ENCODE measurements around the gene MET.
"Not testable (repeated sequence)": the region's sequence is repeated elsewhere in the genome, so short reads cannot be mapped to it uniquely, and the experiment has no call there.

The MET gene

GRCh38 chr7:116807011-116807560 is 135.1 kb downstream of the MET start:
- no peak for DNase-seq (ENCODE audit: low read depth in 2 of 2)

GRCh38 chr7:116809636-116810266 is 137.8 kb downstream of the MET start:
- no peak for DNase-seq (ENCODE audit: low read depth in 2 of 2)

- no peak for DNase-seq (ENCODE audit: low read depth in 2 of 2)
These were observed 138.5 kb downstream of the MET start for GRCh38 chr7:116810267-116811116.

GRCh38 chr7:116811768-116812167 is 139.8 kb downstream of the MET start:
- no peak for DNase-seq (ENCODE audit: low read depth in 2 of 2)

GRCh38 chr7:116812860-116813259 is 140.9 kb downstream of the MET start:
- no peak for DNase-seq (ENCODE audit: low read depth in 2 of 2)

GRCh38 chr7:116813371-116813770 is 141.4 kb downstream of the MET start:
- not testable (repeated sequence) for DNase-seq (ENCODE audit: low read depth in 2 of 2)

- DNase-seq (ENCODE audit: low read depth in 2 of 2), result no peak
These were observed 143.0 kb downstream of the MET start for GRCh38 chr7:116815041-116815440.

- DNase-seq (ENCODE audit: low read depth in 2 of 2), result no peak
These were observed 148.2 kb downstream of the MET start for GRCh38 chr7:116820149-116820548.

- not testable (repeated sequence) for DNase-seq (ENCODE audit: low read depth in 2 of 2)
These were observed 149.7 kb downstream of the MET start for GRCh38 chr7:116821647-116822046.

- DNase-seq (ENCODE audit: low read depth in 2 of 2), result no peak
These were observed 152.5 kb downstream of the MET start for GRCh38 chr7:116824449-116824848.

GRCh38 chr7:116828281-116828680 is 156.3 kb downstream of the MET start:
- no peak for DNase-seq (ENCODE audit: low read depth in 2 of 2)

- DNase-seq (ENCODE audit: low read depth in 2 of 2), result no peak
These were observed 157.0 kb downstream of the MET start for GRCh38 chr7:116829041-116829440.

GRCh38 chr7:116829493-116829892 is 157.5 kb downstream of the MET start:
- no peak for DNase-seq (ENCODE audit: low read depth in 2 of 2)

GRCh38 chr7:116832692-116833091 is 160.7 kb downstream of the MET start:
- no peak for DNase-seq (ENCODE audit: low read depth in 2 of 2)

- DNase-seq (ENCODE audit: low read depth in 2 of 2), result no peak
These were observed 163.0 kb downstream of the MET start for GRCh38 chr7:116834815-116835504.

GRCh38 chr7:116836048-116836447 is 164.1 kb downstream of the MET start:
- DNase-seq (ENCODE audit: low read depth in 2 of 2), result no peak

GRCh38 chr7:116836911-116837310 is 164.9 kb downstream of the MET start:
- no peak for DNase-seq (ENCODE audit: low read depth in 2 of 2)

- no peak for DNase-seq (ENCODE audit: low read depth in 2 of 2)
These were observed 165.6 kb downstream of the MET start for GRCh38 chr7:116837586-116837985.

GRCh38 chr7:116840256-116840655 is 168.3 kb downstream of the MET start:
- DNase-seq (ENCODE audit: low read depth in 2 of 2), result no peak

GRCh38 chr7:116842371-116842770 is 170.4 kb downstream of the MET start:
- DNase-seq (ENCODE audit: low read depth in 2 of 2), result no peak

GRCh38 chr7:116843378-116843777 is 171.4 kb downstream of the MET start:
- no peak for DNase-seq (ENCODE audit: low read depth in 2 of 2)
